ENCODE results near the gene SUCO.
"Not testable (repeated sequence)": the region's sequence is repeated elsewhere in the genome, so short reads cannot be mapped to it uniquely, and the experiment has no call there.

The SUCO gene

DNA sequence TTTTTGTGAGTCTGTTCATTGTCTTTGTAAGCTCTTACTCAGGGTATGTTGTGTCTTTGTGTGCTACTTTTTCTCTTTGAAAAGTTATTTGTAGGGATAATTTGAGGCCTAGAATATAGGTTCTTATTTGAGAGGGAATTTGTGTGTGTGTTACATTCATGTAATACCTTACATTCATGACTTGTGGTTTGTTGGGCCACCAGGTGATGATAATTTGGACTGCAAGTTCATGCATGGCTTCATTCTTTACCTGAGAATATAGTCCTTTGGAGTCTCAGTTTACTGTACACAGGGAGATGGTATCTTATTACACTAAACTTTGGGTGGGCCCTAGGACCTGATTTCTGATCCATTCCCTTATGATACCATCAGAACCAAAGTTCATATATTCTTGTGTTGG is 74.2 kb downstream of the SUCO start:
- no peak for DNase-seq (ENCODE audit: low read depth in 2 of 2)

DNA sequence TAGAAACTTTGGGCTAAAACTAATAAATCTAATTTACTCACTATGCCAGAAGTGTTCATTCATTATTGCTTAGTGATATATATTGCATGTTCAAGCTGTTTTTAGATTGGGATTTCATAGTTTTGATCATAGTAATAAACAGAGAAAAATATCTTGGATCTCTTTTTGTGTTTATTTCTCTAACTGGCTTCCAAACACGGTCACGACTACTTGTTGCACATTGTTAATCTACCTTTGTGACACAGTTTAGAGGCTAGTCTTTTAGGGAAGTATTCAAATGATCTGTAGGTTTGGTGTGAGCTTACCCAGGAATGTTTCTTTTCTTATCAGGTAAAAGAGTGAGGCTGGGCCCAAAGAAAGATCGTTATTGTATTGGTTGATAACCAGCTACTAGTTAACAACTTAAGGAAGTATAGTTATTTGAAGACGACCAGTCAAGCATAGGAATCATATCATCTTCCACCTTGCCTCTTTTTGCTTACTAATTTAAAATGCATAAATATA is 75.2 kb downstream of the SUCO start:
- no peak for DNase-seq (ENCODE audit: low read depth in 2 of 2)

DNA sequence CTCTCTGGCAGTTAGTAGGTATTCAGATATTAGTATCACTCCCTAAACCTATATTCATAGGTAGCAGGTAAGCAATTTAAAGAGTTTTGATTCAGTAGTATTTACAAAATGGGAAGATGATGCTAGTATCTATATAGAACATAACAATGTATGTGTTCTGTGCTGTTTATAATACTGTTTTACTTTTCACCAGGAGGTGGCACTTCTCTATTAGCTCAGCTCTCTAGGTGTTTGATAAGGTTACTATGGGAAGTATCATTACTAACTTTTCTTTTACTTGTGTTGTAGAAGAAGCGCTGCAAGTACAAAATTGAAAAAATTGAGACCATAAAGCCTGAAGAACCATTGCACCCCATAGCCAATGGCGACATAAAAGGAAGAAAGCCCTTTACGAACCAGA is 76.6 kb downstream of the SUCO start:
- no peak for DNase-seq (ENCODE audit: low read depth in 2 of 2)

DNA sequence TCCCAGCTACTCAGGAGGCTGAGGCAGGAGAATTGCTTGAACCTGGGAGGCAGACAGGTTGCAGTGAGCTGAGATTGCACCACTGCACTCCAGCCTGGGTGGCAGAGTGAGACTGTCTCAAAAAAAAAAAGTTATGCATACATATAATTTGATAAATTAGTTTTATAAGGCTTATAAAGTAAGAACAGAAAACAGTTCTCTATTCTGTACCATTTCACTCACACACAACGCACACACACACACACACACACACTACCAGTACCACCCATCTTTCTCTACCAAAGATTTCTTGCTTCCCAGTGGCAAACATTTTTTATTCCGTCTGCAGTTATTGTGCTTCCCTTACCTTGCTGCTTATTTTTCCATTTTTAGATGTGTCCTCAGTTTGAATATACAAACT is 79.5 kb downstream of the SUCO start:
- DNase-seq (ENCODE audit: low read depth in 2 of 2) = no peak

DNA sequence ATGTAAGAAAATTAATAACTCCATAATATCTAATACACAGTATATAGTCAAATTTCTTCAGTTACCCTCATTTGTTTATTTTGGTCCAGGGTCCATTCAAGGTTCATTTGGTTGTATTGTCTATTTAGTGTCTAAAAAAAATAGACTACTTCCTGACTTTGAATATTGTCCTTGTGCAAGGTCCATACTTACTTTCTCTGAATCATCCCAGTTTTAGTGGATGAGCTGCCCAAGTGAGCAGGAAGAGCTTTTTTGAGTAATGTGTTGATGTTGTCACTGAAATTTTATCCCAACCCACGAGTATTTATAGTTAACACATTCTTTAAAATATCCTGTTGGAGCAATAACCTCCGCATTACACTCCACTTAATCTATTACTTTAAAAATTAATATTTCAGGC is 80.3 kb downstream of the SUCO start:
- DNase-seq (ENCODE audit: low read depth in 2 of 2) = no peak

DNA sequence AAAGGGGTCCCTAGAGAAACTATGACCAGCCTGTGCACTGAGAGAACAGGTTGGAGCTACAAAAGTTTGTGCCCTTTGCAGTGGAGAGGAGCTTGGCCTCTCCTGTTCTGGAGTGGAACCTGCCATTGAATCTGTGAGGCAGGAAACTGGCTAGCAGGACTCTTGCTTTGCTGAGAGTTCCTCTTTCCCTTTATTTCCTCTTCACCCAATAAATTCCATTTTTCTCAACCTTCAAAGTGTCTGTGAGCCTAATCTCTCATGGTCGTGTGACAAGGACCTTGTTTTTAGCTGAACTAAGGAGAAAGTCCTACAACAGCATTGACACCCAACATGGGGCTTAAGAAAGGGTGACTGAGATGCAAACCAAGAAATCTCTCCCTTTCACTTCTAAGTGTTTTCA is 83.2 kb downstream of the SUCO start:
- no peak for DNase-seq (ENCODE audit: low read depth in 2 of 2)

DNA sequence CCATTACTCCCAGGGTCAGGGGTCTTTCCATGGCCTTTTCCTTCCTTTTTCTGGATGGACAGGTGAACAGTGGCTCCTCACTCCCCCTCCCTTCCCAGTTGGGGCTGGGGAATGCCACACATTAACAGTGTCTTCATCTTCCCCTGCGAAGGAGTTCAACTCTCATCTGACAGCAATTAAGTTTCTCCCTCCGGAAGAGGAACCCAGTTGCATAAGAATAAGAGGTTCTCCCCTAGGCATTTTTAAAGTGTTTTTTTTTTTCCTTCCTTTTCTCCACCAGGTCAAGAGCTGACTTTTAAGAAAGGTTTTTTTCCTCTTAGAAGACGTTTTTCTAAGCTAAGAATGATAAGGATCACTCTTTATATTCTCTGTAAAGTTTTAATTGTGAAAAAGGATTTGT is 83.7 kb downstream of the SUCO start:
- no peak for DNase-seq (ENCODE audit: low read depth in 2 of 2)

DNA sequence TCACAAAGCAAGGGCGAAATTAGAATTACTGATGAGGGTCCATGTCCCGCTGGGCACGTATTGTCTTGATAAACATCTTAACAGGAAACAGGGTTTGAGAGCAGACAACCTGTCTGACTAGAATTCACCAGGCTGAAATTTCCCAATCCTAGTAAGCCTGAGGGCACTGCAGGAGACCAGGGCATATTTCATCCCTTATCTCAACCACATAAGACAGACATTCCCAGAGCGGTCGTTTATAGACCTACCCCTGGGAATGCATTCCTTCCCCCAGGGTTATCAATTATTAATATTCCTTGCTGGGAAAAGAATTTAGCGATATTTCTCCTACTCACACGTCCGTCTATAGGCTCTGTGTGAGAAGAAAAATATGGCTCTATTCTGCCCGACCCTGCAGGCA is 87.7 kb downstream of the SUCO start:
- not testable (repeated sequence) for DNase-seq (ENCODE audit: low read depth in 2 of 2)

DNA sequence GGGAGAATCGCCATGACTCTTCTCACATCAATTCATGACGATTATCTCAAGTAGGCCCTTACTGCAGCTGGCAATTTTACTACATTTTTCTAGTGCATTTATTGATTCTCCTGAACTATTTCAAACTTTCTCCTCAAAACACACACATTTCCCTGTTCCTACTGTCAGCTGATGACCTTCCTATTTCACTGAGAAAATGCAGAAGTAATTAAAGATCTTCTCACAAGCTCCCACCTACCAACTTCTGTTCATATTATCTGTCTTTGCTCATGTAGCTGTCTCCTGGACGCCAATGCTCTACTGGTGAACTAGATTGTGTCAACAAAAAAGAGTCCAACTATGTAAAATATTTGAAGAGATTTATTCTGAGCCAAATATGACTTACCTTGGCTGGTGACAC is 89.6 kb downstream of the SUCO start:
- no peak for DNase-seq (ENCODE audit: low read depth in 2 of 2)

DNA sequence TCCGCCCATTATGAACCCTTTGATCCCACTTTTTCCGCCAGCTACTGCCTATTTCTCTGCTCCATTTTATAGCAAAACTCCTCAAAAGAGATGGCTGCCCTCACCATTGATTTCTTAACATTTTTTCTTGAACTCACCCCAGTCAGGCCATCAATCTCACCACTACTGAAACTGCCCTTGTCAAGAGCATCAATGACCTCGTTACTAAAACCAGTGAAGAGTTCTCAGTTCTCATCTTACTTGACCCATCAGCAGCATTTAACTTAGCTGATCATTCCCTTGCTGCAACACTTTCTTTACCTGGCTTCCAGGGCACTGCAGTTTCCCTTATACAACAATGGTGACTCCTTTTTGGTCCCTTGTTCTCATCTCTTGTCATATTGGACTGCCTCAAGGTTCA is 90.8 kb downstream of the SUCO start:
- DNase-seq (ENCODE audit: low read depth in 2 of 2) = no peak

DNA sequence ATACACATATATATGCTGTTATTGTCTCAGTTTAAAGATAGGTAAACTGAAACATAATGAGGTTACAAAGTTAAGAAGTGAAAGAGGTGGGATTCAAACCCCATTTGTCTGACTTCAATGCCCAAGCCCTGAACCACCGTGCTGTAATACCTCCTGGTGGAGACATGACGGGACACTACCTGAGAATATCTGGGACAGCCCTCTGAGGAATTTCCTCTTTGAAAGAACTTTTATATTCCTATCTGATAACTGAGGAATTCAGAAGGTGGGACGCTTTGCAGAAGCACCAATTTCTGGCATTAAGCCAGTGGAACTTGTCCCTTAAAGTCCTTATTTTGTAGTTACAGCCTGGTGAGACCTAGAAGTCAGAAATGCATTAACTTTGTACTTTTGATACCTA is 93.9 kb downstream of the SUCO start:
- DNase-seq (ENCODE audit: low read depth in 2 of 2) = no peak

DNA sequence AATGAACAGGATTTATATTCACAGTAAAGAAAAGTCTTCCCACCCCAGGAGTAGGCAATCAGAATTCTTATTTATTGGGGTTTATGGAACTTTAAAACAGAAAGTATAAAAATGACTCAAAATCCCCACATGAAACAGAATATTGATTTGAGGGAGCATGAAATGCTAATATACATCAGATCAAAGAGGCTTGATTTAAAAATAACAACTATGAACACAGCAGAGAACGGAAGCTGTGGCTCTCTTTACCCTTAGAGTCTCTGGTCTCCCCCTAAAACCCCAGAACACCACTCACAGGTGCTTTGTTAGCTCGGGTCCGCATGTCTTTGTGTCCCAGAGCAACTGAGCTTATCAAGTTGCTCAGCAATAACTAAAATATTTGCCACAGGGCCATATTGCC is 94.8 kb downstream of the SUCO start:
- no peak for DNase-seq (ENCODE audit: low read depth in 2 of 2)

DNA sequence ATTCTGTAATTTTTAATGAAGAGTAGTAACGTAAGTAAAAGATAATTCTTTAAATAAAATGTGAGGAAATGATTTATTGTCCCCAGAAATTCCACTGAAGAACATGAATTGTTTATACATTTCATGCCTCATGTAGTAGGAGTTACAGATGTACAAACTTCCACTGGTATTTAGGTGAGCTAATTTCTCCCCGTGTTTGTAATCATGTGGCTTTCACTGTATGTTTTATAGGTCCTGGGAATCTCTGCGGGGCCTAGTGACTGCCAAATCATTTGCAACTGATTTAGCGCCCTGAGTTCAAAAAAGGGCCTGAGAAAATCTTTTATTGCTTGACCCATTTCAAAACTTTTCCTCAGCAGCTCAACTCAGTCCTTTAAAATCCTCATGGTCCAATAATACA is 95.5 kb downstream of the SUCO start:
- no peak for DNase-seq (ENCODE audit: low read depth in 2 of 2)

DNA sequence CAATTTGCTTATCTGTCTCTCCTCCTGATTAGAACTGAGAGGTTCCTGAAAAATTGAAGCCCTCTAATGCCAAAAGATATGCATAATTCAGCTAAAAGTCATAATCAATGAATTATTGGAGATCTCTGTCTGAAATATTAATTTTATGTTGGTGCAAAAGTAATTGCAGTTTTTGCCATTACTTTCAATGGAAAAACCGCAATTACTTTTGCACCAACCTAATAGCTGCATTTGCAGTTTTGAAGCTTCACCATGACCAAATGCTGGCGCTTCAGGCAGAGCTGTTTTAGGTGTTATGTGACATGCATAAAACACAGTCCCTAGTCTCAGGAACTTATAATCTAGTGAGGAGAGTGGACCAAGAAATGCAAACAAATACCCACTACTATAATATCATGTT is 96.2 kb downstream of the SUCO start:
- DNase-seq (ENCODE audit: low read depth in 2 of 2) = no peak

DNA sequence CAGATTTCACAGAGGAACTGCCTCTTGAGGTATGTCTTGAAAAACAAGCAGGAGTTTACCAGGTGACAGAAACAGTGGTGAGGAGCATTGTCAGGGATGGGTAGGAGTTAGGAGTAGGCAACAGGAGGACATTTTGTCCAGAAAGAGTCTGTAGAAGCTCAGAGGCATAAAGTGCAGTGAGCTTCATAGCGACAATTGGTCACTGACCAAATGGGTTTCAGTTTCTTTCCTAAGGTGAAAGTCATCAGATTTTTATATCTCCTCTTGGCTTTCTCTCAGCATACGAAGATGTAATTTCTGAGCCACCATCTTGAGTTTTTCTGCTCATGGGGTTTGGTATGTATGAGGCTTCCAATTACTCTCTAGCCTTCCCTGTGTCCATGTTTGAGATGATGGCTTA is 96.7 kb downstream of the SUCO start:
- no peak for DNase-seq (ENCODE audit: low read depth in 2 of 2)

DNA sequence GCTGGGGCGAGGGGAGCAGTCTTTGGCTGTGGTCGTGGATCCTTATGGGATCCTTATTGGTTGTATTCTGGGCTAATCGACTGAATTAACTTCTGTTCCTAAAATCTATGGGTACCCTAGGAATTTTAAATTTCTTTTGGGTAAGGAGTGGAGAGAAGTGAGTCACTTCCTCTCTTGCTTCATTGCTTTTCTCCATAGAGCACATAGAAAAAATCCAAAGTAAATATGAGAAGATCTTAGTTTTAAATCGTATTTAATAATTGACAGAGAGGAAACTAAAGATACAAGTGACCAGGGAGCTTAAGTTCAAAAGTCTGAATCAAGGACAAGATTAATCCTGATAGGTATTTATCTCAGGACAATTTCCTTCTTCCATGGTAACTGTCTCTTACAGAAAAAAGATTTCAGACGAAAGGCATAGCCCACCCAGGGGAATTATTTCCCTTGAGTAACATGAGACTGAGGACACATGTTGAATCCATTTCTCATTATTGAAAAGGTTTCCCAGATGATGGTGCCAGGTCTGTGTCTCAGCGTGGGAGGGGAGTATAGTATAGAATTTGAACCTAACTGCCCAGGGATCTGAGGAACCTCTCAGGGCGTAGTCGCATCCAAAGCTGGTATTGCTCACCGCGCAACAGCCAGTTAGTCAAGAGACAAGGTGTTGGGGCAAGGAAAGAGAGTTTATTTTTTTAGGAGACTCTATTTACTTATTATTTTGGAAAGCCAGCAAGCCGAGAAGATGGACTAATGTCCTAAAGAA is 97.3 kb downstream of the SUCO start:
- DNase-seq (ENCODE audit: low read depth in 2 of 2) = no peak

DNA sequence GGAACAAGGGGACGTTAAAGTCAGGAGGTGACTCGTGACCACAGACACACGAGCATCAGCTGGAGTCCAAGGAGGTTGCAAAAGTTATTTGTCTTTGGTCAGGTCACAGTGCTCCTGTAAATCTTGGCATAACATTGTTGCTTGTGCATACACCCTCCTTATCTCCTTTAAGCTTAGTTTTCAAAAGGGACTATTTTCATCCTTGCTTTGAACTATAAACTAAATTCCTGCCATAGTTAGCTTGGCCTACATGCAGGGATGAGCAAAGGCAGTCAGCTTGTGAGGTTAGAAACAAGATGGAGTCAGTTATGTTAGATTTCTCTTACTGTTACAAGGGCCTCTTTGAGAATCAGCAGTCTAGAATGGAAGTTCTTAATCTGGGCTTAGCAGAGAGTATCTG is 97.9 kb downstream of the SUCO start:
- DNase-seq (ENCODE audit: low read depth in 2 of 2) = no peak

DNA sequence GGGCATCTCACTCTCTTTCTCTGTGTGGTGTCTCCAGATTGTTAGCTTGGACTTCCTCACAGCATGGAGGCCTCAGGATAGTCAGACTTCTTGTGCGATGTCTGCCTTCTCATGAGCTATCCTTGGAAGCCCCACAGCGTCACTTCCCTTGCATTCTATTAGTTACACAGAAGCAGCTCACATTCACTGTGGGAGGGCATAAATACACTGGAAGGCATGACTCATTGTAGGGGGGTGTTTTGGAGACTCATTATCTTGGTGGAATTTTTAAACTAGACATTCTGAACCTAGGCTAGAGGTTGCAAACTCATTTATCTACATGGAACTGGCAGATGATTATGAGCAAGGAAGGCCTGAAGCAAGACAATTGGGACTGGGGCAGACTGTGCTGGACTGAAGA is 104.6 kb downstream of the SUCO start:
- DNase-seq (ENCODE audit: low read depth in 2 of 2) = no peak

DNA sequence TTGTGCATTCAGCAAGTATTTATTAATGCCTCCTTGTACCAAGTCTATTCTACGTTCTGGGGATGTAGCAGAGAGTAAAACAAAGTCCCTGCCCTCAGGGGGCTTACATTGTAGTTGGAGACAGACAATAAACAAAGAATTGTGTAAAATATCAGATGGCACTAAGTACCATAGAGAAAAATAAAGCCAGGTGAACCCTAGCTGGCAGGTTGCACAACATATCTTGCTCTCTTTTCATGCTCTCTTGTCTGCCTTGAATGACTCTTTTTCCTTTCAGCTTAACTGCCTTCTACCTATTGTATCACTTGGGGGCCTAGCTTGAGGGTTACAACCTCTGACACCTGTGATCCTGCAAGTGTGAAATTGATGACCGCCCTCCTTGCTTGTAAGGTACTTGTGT is 105.3 kb downstream of the SUCO start:
- DNase-seq (ENCODE audit: low read depth in 2 of 2) = no peak

DNA sequence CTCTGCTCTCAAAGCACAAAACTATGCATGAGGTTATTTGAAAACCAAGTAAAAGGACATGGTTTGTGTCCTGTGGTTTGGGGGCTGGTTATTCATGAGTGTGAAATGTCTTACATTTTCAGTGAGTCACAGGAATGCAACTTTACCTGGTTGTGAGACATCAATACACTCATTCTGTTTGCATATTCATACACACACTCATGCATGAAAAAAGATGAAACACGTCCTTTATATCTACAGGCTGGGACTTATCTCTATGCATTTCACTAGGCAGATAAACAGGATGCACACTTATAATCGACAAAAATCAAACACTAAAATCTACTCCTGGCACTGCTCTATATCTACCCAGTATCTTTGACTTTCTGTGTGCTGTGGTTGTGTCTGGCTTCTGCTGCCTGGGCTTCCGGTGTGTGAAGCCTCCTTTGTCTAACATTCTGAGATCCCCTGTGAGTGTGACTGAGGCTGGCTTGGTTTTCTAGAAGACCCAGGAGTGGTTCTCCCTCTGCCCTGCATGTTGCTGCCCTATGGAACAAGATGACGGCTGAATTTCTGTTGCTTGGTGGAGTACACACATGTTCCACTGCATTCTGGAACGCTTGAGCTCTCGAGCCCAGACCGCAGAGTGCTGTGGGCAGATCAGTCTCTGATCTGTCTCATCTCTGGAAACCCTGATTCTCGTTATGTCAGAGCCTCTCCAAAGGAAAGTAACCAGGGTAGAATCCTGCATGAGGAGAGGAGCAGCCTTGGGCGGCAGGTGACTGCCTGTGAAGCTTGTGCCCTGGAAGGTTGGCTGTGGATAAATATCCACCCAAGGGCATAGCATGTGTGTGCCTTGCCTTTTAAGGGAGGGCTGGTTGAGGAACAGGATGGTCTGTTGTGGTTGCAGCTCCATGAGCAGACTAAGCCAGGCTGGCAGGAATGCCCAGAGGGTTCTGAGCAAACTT is 106.2 kb downstream of the SUCO start:
- DNase-seq (ENCODE audit: low read depth in 2 of 2) = peak; percentile 51 to 75

DNA sequence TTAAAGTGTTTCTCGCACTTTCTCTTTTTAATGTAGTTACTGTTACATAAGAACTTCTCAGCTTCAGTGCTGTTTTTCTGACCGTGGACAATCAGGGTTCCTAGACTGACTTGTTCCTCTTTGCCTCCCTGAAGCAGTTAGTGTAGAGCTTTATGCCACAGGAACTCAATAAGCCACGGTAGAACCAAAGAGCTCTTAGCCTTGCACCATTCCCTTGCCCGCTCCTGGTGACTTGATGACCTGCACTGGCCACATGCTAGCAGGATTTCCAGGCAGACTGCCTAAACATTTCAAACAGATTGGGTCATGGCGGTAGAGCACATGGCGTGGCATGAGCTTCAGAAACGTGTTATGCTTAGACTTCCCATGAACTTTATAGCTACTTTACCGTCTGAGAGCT is 107.2 kb downstream of the SUCO start:
- no peak for DNase-seq (ENCODE audit: low read depth in 2 of 2)

DNA sequence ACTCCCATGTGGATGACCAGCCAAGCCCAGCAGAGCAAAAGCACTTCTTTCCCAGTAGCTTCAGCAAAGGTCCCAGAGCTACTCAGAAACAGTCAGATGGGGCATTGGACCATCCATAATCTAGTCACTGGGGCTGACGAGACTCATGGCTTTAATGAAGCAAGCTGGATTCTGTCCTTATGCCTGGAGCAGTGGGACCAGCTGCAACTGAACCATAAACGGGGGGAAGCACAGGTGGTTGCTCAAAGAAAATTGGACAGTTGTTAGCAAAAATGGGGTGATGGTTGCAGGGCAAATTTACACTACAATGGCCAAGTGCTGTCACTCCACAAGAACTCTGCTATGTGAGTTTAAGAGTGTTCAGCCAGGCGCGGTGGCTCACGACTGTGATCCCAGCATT is 108.5 kb downstream of the SUCO start:
- DNase-seq (ENCODE audit: low read depth in 2 of 2) = no peak

DNA sequence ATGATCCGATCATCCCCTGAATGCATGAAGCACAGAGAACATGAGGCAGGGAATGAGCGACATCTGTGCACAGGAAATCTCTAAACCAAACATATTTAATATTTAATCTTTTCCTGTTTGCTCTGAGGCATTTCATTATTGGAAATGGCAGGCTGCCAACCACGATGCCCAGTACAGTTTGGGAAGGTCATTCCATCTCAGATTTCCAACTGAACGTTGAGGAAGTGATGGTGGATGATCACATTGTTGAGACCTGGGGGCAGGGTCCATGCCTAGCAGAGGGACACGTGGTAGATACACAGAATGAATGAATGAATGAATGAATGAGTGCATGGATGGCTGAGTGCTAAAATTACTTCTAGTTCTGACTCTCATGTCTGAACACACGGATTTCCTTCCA is 110.0 kb downstream of the SUCO start:
- no peak for DNase-seq (ENCODE audit: low read depth in 2 of 2)
